H9 (cell line): ENCODE data around the gene MNX1. TPM values are rescaled to one million over a fixed set of nuclear protein-coding genes. Genes with fewer than 3 reads are reported as not detected.

Experiments
- DNase-seq: peaks from one replicate; pipeline ENCODE4 v3.0.0-alpha.2; 2017
- H2AFZ ChIP-seq: one replicate; pipeline ENCODE4 v1.6.1; 2013; ENCODE audit warnings: mild to moderate bottlenecking, low read length, control low read depth, moderate library complexity
- H2AK5ac ChIP-seq: 2 replicates; pipeline ENCODE4 v1.6.1; 2013; ENCODE audit warnings: low read length, control low read depth, mixed read lengths; ENCODE audit not compliant: insufficient read length
- H2BK120ac ChIP-seq: one replicate; pipeline ENCODE4 v1.6.1; 2013; ENCODE audit warnings: low read depth, mild to moderate bottlenecking, low read length, control low read depth, inconsistent platforms; ENCODE audit not compliant: poor library complexity, severe bottlenecking
- H2BK12ac ChIP-seq: 2 replicates; pipeline ENCODE4 v1.6.1; 2013; ENCODE audit warnings: low read length, control low read depth, mixed read lengths, low read depth; ENCODE audit not compliant: insufficient read length
- H2BK15ac ChIP-seq: 2 replicates; pipeline ENCODE4 v1.6.1; 2013; ENCODE audit warnings: low read depth, low read length, control low read depth
- H2BK20ac ChIP-seq: one replicate; pipeline ENCODE4 v1.6.1; 2013; ENCODE audit warnings: low read depth, mild to moderate bottlenecking, low read length, control low read depth, inconsistent platforms; ENCODE audit not compliant: poor library complexity, severe bottlenecking
- H2BK5ac ChIP-seq: 2 replicates; pipeline ENCODE4 v1.6.1; 2013; ENCODE audit warnings: low read length, control low read depth, mixed read lengths; ENCODE audit not compliant: insufficient read length
- H3K14ac ChIP-seq: 2 replicates; pipeline ENCODE4 v1.6.1; 2013; ENCODE audit warnings: low read length, control low read depth; ENCODE audit not compliant: insufficient read depth
- H3K18ac ChIP-seq: 2 replicates; pipeline ENCODE4 v1.6.1; 2013; ENCODE audit warnings: low read depth, mild to moderate bottlenecking, mixed read lengths, low read length, control low read depth; ENCODE audit not compliant: insufficient read length
- H3K23ac ChIP-seq: 2 replicates; pipeline ENCODE4 v1.6.1; 2013; ENCODE audit warnings: low read length, control low read depth, mixed read lengths, low read depth; ENCODE audit not compliant: insufficient read length
- H3K23me2 ChIP-seq: 2 replicates; pipeline ENCODE4 v1.6.1; 2013; ENCODE audit warnings: low read depth, mild to moderate bottlenecking, mixed read lengths, low read length, control low read depth; ENCODE audit not compliant: insufficient read length, poor library complexity, severe bottlenecking
- H3K27ac ChIP-seq: 2 replicates; pipeline ENCODE4 v1.5.1; 2013; ENCODE audit warnings: low read length, control low read depth, mixed read lengths, low read depth; ENCODE audit not compliant: insufficient read length
- H3K27me3 ChIP-seq: 2 replicates; pipeline ENCODE4 v1.6.1; 2013; ENCODE audit warnings: low read length, control low read depth, inconsistent platforms; ENCODE audit not compliant: insufficient read depth
- H3K4ac ChIP-seq: 2 replicates; pipeline ENCODE4 v1.6.1; 2013; ENCODE audit warnings: low read depth, mild to moderate bottlenecking, control low read depth, inconsistent platforms, low read length, moderate library complexity
- H3K4me1 ChIP-seq: 2 replicates; pipeline ENCODE4 v1.6.1; 2013; ENCODE audit warnings: low read length, control low read depth, inconsistent platforms; ENCODE audit not compliant: insufficient read depth
- H3K4me2 ChIP-seq: 2 replicates; pipeline ENCODE4 v1.6.1; 2013; ENCODE audit warnings: low read length, control low read depth, mixed read lengths; ENCODE audit not compliant: insufficient read length, insufficient read depth
- H3K56ac ChIP-seq: 2 replicates; pipeline ENCODE4 v1.6.1; 2013; ENCODE audit warnings: low read depth, mild to moderate bottlenecking, mixed read lengths, low read length, control low read depth; ENCODE audit not compliant: insufficient read length
- H3K79me1 ChIP-seq: 2 replicates; pipeline ENCODE4 v1.6.1; 2013; ENCODE audit warnings: low read depth, mild to moderate bottlenecking, moderate library complexity, low read length, control low read depth, inconsistent platforms; ENCODE audit not compliant: insufficient read depth, poor library complexity, severe bottlenecking
- H3K79me2 ChIP-seq: 2 replicates; pipeline ENCODE4 v1.6.1; 2013; ENCODE audit warnings: low read length, control low read depth, inconsistent platforms; ENCODE audit not compliant: insufficient read depth
- H3K9ac ChIP-seq: 2 replicates; pipeline ENCODE4 v1.6.1; 2013; ENCODE audit warnings: low read length, control low read depth, mixed read lengths; ENCODE audit not compliant: insufficient read length; ENCODE audit errors: extremely low read depth
- H3K9me3 ChIP-seq: one replicate; pipeline ENCODE4 v1.6.1; 2013; ENCODE audit warnings: low read depth, low read length, inconsistent platforms; ENCODE audit not compliant: control insufficient read depth
- H3T11ph ChIP-seq: one replicate; pipeline ENCODE4 v1.6.1; 2013; ENCODE audit warnings: mild to moderate bottlenecking, low read length, control low read depth, inconsistent platforms
- H4K20me1 ChIP-seq: one replicate; pipeline ENCODE4 v1.6.1; 2013; ENCODE audit not compliant: control insufficient read depth, insufficient read length, insufficient read depth
- H4K5ac ChIP-seq: 2 replicates; pipeline ENCODE4 v1.6.1; 2013; ENCODE audit warnings: low read depth, mild to moderate bottlenecking, mixed read lengths, low read length, control low read depth; ENCODE audit not compliant: insufficient read length
- H4K8ac ChIP-seq: replicated peaks from 2 replicates; pipeline ENCODE4 v1.6.1; 2013; ENCODE audit warnings: low read length, control low read depth, mixed read lengths, low read depth; ENCODE audit not compliant: insufficient read length
- H4K91ac ChIP-seq: 2 replicates; pipeline ENCODE4 v1.6.1; 2013; ENCODE audit warnings: low read depth, mild to moderate bottlenecking, moderate library complexity, mixed read lengths, low read length, control low read depth; ENCODE audit not compliant: insufficient read length
- H3K27ac Mint-ChIP-seq, 3 experiments: 2 replicates in 2 of 3; 3 replicates in 1 of 3; pipeline ENCODE4 v1.8.0; 2020 to 2021; ENCODE audit warnings: mixed read lengths in 3 of 3, mild to moderate bottlenecking in 1 of 3, moderate library complexity in 1 of 3
- H3K27me3 Mint-ChIP-seq: 2 replicates; pipeline ENCODE4 v1.8.0; 2021; ENCODE audit warnings: low read depth, mild to moderate bottlenecking, moderate library complexity, mixed read lengths
- H3K36me3 Mint-ChIP-seq, 3 experiments: 2 replicates in 2 of 3; 3 replicates in 1 of 3; pipeline ENCODE4 v1.8.0; 2020 to 2021; ENCODE audit warnings: low read depth in 3 of 3, mixed read lengths in 3 of 3; ENCODE audit not compliant: insufficient read depth in 1 of 3
- H3K4me1 Mint-ChIP-seq, 2 experiments: 2 replicates each; pipeline ENCODE4 v1.8.0; 2020; ENCODE audit warnings: mixed read lengths in 2 of 2
- H3K4me3 Mint-ChIP-seq, 2 experiments: 2 replicates in 1 of 2; 3 replicates in 1 of 2; pipeline ENCODE4 v1.8.0; 2020 to 2021; ENCODE audit warnings: mild to moderate bottlenecking in 2 of 2, mixed read lengths in 2 of 2, moderate library complexity in 1 of 2
- H3K9me3 Mint-ChIP-seq, 2 experiments: 2 replicates in 1 of 2; 3 replicates in 1 of 2; pipeline ENCODE4 v1.8.0; 2020; ENCODE audit warnings: mild to moderate bottlenecking in 2 of 2, mixed read lengths in 2 of 2, moderate library complexity in 1 of 2
- CTCF ChIP-seq: fragments of 200-600 bp; sonication (generic); conservative IDR thresholded peaks from 3 replicates; pipeline ENCODE4 v1.8.0; 2021; ENCODE audit warnings: antibody characterized with exemption, mild to moderate bottlenecking
- WGBS: extraction: QIAGEN DNeasy Blood & Tissue Kit; methylation state at CpG from one replicate; pipeline ENCODE4 v1.1.7; 2013; ENCODE audit warnings: missing lambda C conversion rate, low lambda C conversion rate, mixed read lengths; ENCODE audit not compliant: insufficient read length; ENCODE audit errors: extremely low coverage; 5-methylcytosine and 5-hydroxymethylcytosine counted together
- total RNA-seq: library from RNA; stranded (reverse); gene quantifications from 2 replicates; pipeline ENCODE4 v1.2.1, GENCODE V29; 2021

MNX1 gene
- total RNA-seq, 1 experiment from 2014 or later = not detected

GRCh38 chr7:157000741-157001653 lies 9.5 kb downstream of the MNX1 start:
- no peak overlapping the region for H3K18ac ChIP-seq
- no peak overlapping the region for H4K91ac ChIP-seq
- no peak overlapping the region for H2BK12ac ChIP-seq
- no peak overlapping the region for H3T11ph ChIP-seq
- no peak overlapping the region for H2BK20ac ChIP-seq
- no peaks in the 10 kb centered on the region for H3K79me2 ChIP-seq
- no peak overlapping the region for H3K14ac ChIP-seq
- Mint-ChIP-seq H3K36me3 (no peaks in the 10 kb centered on the region; a peak in 1 of 7 replicates), H3K4me1 (peaks cover 12 to 29% of the 10 kb centered on the region in 2 experiments), H3K9me3 (peaks cover 0 to 9% of the 10 kb centered on the region in 2 experiments; a peak in 2 of 5 replicates), H3K27me3 (peaks cover 96% of the 10 kb centered on the region), H3K27ac (no peak overlapping the region; a peak in 1 of 7 replicates), H3K4me3 (peak overlapping the region in 1 of 2 experiments; percentile 72; a peak in 3 of 5 replicates)
- H3K23ac ChIP-seq = no peak overlapping the region
- no peak overlapping the region for H2AFZ ChIP-seq
- H3K27ac ChIP-seq = no peak overlapping the region
- WGBS = no CpG with 5 or more reads among the region's 25 CpGs
- TF ChIP-seq CTCF = no peak
- H3K9me3 ChIP-seq = no peaks in the 10 kb centered on the region
- no peak overlapping the region for H2AK5ac ChIP-seq
- H4K8ac ChIP-seq = no peak overlapping the region
- no peaks in the 10 kb centered on the region for H3K23me2 ChIP-seq
- H2BK15ac ChIP-seq = no peak overlapping the region; the same call in 1 of the 2 replicates
- peaks cover 88% of the 10 kb centered on the region for H3K27me3 ChIP-seq
- no peak overlapping the region for H4K5ac ChIP-seq
- no peak overlapping the region for H2BK120ac ChIP-seq
- no peak overlapping the region for H3K4ac ChIP-seq
- peak overlapping the region; percentile 32 for H3K4me2 ChIP-seq
- no peak overlapping the region for H3K9ac ChIP-seq
- H2BK5ac ChIP-seq = no peak overlapping the region
- no peak for DNase-seq
- H3K56ac ChIP-seq = no peak overlapping the region
- no peaks in the 10 kb centered on the region for H3K79me1 ChIP-seq
- H3K4me1 ChIP-seq = 0 out of 2 replicates have a peak, but pooled peaks cover 4% of the 10 kb centered on the region
- no peaks in the 10 kb centered on the region for H4K20me1 ChIP-seq
